CMK (cell line): ENCODE results near the gene TRIP6.
A peak's percentile ranks its signal among the peaks of the same experiment; 100 is the strongest.
"Not testable (repeated sequence)": the region's sequence is repeated elsewhere in the genome, so short reads cannot be mapped to it uniquely, and the experiment has no call there.

Experiments
- DNase-seq: peaks from one replicate; pipeline ENCODE4 v3.0.0-alpha.2; 2010; ENCODE audit warnings: low read depth

The TRIP6 gene

GRCh38 chr7:100890653-100891567, 23.7 kb downstream of the TRIP6 start:
- peak; percentile 70 for DNase-seq

- no peak for DNase-seq
Measured at GRCh38 chr7:100891568-100892247, 24.5 kb downstream of the TRIP6 start.

DNA sequence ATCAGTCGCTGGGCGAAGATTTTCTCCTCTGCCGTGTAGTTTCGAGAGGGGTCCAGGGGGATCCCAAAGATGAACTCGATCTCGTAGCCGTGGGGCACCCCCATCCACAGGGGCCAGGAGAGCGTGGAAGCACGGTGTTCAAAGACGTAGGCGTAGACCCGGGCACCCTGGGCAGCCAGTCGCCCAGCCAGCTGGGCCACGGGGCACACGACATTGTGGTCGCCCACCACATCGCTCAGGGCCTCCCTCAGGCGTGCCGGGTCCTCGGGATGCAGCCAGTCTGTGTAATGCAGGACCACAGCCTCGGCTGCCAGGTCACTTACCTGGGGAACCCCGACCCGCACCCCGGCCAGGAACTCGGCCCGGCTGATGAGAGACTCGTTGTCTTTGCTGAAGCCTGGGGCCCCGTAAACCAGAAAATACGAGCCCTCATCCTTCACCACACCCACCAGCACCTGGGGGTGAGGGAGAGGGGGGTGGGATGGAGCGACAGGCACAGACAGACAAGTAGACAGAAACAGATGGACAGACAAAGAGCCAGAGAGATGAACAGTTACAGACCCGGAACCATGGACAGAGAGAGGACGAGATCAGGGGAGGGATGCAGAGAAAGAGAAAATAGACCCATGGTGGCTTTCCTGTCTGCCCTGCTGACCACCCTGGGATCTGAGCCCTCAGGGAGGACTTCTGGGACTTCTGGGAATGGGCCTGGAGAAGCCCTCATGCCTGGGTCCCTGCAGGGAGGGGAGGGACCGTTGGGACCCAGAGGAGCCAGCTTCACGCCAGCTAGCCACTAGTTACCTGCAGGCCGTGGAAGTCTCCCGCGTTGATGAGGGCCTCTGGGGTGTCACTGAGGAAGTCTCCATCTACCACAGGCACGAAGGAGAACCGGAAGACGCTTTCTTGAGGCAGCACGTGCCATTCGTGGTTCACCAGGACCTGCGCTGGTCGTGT, 25.5 kb downstream of the TRIP6 start:
- no peak for DNase-seq

DNA sequence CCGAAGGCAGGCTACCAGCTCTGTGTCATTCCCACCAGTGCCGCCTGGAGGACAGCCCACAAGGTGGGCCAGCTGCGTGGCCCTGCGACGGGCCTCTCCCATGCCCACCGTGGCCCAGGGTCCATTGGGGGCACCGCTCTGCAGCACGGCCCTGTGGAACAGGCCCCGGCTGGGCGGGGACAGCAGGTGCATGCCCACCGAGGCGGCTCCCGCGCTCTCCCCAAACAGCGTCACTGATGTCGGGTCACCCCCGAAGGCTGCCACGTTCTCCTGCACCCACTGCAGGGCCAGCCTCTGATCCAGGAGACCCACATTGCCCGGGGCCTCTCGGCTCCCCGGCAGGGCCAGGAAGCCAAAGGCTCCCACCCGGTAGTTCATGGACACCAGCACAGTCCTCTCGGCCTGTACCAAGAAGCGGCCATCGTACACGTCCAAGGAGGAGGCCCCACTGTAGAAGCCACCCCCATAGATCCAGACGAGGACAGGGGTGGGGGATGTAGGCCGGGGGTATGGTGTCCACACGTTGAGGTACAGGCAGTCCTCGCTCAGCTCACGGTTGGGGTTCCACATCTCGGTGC, 26.2 kb downstream of the TRIP6 start:
- no peak for DNase-seq

GRCh38 chr7:100893910-100894721, 26.9 kb downstream of the TRIP6 start:
- DNase-seq, result no peak

DNA sequence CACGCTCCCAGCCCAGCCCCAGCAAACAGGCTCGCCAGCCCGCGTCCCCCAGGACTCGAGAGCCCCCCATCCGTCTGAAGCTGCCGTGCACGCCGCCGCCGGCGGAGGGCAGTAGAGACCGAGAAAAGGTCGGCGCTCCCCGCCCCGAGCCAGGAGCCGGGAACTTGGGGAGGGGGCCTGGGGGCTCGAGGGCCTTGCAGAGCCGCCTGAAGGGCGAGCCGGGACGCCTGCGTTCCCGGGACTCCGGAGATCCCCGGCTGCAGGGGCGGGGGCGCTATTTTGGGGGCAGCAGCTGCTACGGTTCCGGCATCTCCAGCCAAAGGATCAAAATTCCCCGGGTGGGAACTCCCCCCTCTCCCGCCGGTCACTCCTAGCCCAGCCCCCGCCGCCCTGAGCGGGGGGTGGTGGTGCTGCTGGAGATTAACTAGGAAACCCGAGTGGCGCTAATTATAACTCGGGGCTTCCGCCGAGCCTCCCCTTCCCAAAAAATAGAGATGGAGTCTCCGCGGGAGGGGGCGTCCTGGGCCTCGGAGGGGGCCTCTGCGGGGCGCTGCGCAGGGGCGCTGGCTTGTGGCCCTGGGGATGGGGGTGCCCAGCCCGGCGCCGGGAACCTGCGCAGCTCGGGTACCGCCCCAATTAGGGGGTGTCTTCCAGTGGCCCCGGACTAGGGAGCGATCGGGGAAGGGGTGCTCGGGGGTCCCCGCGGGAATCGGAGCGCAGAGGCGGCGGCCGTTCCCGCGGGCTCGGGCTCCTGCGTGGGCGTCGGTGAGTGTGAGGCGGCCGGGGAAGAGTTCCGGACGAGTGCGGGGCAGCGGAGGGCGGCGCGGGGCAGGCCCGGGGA, 27.9 kb downstream of the TRIP6 start:
- DNase-seq, result no peak

DNA sequence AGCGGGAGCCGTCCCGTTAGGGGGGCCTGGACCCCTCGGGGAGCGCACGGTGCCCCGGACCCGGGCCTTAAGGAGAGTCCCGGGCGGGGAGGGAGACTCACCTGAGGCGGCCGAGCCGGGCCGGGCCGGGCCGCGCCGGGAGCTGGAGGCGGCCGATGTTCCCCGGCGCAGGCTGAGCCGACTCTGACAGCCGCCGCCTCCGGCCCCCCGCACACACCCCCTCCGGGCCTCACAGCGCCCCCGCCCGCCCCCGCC, 28.4 kb downstream of the TRIP6 start, which contains the start of gene ACHE:
Gene ACHE, minus strand, starts transcription at position 188 of the 255 bp plus-strand sequence. CDS start 1,656 bp downstream, outside the sequence.
- DNase-seq, result no peak

DNA sequence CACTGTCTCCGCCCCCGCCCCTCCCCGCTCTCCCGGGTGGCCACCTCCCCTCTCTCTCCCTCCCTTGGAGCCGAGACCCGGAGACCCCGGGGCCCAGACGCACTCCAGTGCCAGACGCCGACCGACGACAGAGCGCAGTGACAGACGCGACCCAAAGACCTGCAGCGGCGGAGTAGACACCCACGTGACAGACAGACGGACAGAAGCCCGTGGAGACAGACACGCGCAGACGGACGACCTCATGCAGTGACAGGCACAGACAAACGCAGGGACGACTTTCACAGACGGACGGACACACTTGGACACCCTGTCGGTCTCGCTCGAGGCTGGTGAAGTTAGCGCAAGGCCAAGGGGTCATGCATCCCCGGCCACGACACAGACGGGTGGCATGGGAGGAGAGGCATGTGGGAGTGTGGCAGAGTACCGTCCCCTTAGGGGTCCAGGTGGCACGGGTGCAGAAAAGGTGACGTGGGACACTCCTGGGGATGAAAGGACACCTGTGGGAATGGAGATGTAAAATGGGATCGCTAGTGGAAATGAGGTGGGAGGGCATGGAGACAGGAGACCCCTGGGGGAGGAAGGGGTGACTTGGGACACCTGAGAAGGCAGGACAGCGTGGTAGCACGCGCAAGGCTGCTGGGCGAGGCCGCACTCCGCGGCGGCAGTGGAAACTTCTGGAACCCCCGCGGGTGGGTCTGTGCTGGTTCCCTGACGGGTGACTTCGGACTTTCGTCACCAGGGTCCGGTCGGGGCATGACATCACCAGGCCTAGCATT, 29.0 kb downstream of the TRIP6 start:
- DNase-seq, result no peak

- DNase-seq, result no peak
Measured at GRCh38 chr7:100896732-100897608, 29.8 kb downstream of the TRIP6 start.

DNA sequence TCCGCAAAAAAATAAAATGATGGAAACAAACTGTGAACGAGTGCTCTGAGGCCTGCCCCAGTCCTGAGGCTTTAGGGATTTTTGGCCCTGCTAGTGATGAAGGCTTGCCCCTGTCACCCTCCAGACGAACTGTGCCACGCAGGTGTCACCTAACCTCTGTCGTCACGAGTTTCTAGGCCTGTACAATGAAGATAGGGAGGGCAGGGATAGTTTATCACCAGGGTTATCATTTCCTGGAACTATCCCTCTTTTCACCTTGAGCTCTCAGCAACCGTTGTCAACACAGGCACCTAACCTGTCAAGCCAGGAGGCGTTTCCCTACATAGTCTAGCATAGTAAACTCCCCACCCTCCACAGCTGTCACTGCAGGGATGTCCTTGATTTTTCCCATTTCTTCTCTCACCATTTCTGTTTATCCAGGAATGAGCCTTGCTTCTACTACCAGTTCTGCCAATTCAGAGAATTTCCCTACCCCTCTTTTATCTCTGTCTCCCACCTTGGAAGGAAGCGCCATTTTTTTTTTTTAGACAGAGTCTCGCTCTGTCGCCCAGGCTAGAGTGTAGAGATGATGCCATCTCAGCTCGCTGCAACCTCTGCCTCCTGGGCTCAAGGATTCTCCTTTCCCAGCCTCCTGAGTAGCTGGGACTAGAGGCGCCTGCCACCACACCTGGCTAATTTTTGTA, 30.7 kb downstream of the TRIP6 start:
- no peak for DNase-seq

- DNase-seq, result no peak
Measured at GRCh38 chr7:100899432-100899831, 32.2 kb downstream of the TRIP6 start.

GRCh38 chr7:100900978-100901377, 33.8 kb downstream of the TRIP6 start:
- DNase-seq, result no peak

DNA sequence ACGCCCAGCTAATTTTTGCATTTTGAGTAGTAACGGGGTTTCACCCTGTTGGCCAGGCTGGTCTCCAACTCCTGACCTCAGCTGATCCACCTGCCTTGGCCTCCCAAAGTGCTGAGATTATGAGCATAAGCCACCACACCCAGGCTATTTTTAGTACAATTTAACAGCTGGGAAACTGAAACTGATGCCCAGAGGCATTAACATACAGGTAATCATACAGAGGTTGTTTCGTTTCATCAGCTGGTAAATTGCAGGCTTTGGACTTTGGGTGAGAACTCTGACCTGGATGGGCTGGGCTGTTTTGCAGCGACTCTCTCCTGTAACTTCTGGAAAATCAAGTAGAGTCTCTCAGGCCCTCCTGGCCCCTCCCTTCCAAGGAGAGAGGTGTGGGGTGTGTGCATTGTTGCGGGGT, 34.7 kb downstream of the TRIP6 start:
- no peak for DNase-seq

GRCh38 chr7:100902638-100903037, 35.5 kb downstream of the TRIP6 start:
- DNase-seq, result no peak

DNA sequence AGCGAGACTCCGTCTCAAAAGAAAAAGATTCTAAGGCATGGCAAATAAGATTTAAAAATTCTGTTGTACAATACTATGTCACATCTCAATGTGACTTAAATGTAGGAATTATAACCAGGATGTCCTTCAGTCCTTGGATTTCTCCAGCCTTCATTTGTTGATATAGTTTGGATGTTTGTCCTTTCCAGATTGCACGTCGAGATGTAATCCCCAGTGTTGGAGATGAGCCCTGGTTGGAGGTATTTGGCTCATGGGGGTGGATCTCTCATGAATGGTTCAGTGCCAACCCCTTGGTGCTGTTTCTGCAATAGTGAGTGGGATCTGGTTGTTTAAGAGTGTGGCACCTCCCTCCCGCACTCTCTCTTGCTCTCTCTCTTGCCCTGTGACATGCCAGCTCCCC, 41.3 kb downstream of the TRIP6 start:
- DNase-seq, result no peak

- DNase-seq, result not testable (repeated sequence)
Measured at GRCh38 chr7:100910443-100910842, 43.3 kb downstream of the TRIP6 start.

- DNase-seq, result no peak
Measured at GRCh38 chr7:100911484-100911883, 44.3 kb downstream of the TRIP6 start.
